GM21367 (cell line): ENCODE results near the gene MAN1B1.

Source experiments
- ATAC-seq: cut with Tn5 transposase; IDR thresholded peaks from one replicate; pipeline ENCODE4 v1.9.1; 2021; ENCODE audit not compliant: unreplicated experiment

Gene MAN1B1

GRCh38 chr9:137068539-137069507 lies 18.0 kb upstream of the MAN1B1 start:
- no peak for ATAC-seq

- ATAC-seq: peak; percentile 6
Observed at GRCh38 chr9:137069508-137070091, 17.2 kb upstream of the MAN1B1 start.

- ATAC-seq: peak; percentile 57
Observed at GRCh38 chr9:137070201-137070905, 16.4 kb upstream of the MAN1B1 start, which contains the start of gene SAPCD2. SAPCD2 (minus strand) TSS chr9:137070557; CDS start chr9:137070460, 97 bp downstream.

- no peak for ATAC-seq
Observed at GRCh38 chr9:137070906-137071275, 15.9 kb upstream of the MAN1B1 start.

GRCh38 chr9:137071282-137071681 lies 15.5 kb upstream of the MAN1B1 start:
- no peak for ATAC-seq

GRCh38 chr9:137073992-137074399 lies 12.8 kb upstream of the MAN1B1 start:
- no peak for ATAC-seq

GRCh38 chr9:137074657-137075274 lies 12.0 kb upstream of the MAN1B1 start:
- ATAC-seq: no peak

- no peak for ATAC-seq
Observed at GRCh38 chr9:137075275-137075775, 11.5 kb upstream of the MAN1B1 start.

GRCh38 chr9:137076636-137077009 lies 10.2 kb upstream of the MAN1B1 start:
- ATAC-seq: no peak

- ATAC-seq: no peak
Observed at GRCh38 chr9:137077010-137077747, 9.6 kb upstream of the MAN1B1 start, which contains the start of gene UAP1L1. UAP1L1 (plus strand) TSS chr9:137077517; CDS start chr9:137077533, 16 bp downstream.

GRCh38 chr9:137077758-137078693 lies 8.8 kb upstream of the MAN1B1 start:
- ATAC-seq: no peak

- no peak for ATAC-seq
Observed at GRCh38 chr9:137078701-137079400, 7.9 kb upstream of the MAN1B1 start.

- ATAC-seq: no peak
Observed at GRCh38 chr9:137079401-137079787, 7.4 kb upstream of the MAN1B1 start.

- no peak for ATAC-seq
Observed at GRCh38 chr9:137080260-137081122, 6.3 kb upstream of the MAN1B1 start.

GRCh38 chr9:137082222-137082924 lies 4.4 kb upstream of the MAN1B1 start:
- ATAC-seq: no peak

- ATAC-seq: no peak
Observed at GRCh38 chr9:137082925-137083290, 3.9 kb upstream of the MAN1B1 start.

GRCh38 chr9:137083394-137084004 lies 3.3 kb upstream of the MAN1B1 start:
- no peak for ATAC-seq
